ENCODE data around the gene LRRC75A.
"Not testable (repeated sequence)": the region's sequence is repeated elsewhere in the genome, so short reads cannot be mapped to it uniquely, and the experiment has no call there.

LRRC75A gene, protein sequence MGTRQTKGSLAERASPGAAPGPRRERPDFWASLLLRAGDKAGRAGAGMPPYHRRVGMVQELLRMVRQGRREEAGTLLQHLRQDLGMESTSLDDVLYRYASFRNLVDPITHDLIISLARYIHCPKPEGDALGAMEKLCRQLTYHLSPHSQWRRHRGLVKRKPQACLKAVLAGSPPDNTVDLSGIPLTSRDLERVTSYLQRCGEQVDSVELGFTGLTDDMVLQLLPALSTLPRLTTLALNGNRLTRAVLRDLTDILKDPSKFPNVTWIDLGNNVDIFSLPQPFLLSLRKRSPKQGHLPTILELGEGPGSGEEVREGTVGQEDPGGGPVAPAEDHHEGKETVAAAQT

DNA sequence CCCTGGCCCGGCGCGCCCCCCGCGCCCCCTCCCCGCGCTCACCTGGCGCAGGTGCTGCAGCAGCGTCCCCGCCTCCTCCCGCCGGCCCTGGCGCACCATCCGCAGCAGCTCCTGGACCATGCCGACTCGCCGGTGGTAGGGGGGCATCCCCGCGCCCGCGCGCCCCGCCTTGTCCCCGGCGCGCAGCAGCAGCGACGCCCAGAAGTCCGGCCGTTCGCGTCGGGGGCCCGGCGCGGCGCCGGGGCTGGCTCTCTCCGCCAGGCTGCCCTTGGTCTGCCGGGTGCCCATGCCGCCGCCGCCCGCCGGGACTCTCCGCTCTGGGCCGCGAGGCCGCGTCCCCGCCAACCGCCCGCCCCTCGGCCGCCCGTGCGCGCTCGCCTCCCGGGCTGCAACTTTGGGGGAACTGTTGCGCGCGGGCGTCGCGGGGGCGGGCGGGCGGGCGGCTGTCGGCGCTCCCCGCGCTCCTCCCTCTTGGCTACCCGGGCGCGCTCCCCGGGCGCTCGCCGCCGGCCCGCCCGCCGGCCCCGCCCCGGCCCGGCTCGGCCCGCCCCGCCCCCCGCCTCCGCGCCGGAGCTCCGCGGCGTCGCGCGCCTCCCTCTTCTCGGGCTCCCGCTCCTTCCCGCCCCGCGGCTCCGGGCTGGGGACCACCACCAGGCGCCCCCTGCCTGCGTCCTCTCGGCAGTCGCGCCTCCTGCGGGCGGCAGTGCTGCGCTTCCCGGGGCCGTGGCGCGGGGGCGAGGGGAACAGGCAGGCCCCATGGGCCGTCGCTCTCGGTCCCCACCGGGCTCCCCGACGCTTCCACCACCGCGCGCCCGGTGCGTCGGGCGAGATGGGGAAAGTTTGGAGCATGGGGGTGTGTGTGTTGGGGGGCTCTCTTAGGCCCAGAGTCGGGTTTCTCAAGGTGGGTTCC is at the start of gene LRRC75A:
Gene LRRC75A (minus strand): TSS at position 491 of the 910 bp plus-strand sequence. CDS start 203 bp downstream, at position 288.
- DNase-seq: peak; percentile 23

DNA sequence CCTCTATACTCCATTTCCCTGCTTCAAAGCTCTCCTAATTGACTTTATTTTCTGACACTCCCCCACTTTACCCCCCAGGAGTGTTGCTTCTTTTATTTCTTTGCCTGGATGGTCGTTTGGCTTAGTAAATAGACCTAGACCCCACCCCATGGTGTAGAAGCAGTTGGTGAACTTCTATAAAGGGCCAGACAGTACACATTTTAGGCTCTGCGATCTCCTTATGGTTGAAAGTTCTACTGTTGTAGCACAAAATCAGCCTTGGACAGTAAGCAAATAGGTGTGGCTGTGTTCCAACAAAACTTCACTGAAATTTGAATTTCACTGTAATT is 45.1 kb upstream of the LRRC75A start:
- no peak for DNase-seq

DNA sequence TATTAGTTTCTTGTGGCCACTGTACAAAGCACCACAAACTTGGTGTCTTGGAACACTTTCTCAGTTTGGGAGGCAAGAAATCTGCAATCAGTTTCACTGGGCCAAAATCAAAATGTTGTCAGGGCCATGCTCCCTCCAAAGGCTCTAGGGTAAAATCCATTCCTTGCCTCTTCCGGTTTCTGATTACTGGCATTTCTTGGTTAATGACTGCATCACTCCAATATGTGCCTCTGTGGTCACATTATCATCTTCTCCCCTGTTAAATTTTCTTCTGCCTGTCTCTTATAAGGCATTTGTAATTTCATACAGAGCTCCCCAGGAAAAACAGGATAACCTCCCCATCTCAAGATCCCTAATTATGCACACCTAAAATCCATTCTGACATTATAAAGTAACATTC is 42.2 kb upstream of the LRRC75A start:
- no peak for DNase-seq

DNA sequence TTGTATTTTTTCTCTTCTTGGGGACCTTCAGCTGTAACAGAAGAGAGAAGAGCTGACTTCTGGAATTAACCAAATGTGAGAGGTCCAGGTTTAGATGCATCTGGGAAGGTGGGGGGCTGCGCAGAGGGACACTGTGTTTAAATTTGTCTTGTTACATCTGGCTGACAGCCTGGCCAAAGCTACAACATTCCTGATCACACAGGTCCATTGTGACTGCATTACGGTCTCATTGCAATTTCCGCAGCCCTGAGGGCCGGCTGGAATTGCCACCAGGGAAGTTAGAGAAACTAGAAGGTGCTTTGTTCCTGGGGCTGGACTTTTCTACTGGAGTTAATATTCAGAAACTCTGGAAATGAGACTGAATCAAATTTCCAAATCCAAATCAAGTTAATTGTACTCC is 37.9 kb upstream of the LRRC75A start:
- DNase-seq: no peak

DNA sequence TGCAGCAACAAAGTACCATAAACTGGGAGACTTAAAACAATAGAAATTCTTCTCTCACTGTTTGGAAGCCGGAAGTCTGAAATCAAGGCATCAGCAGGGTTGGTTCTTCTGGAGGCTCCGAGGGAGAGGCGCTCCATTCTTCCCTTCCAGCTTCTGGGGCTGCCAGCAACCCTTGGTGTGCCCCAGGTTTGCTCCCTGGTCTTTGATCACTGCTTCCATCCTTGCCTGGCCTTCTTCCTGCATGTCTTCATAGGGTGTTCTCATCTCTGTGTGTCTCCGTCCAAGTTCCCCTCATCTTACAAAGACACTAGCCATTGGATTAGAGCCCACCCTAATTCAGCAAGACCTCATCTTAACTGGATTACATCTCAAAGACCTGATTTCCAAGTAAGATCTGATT is 35.3 kb upstream of the LRRC75A start:
- DNase-seq: no peak

DNA sequence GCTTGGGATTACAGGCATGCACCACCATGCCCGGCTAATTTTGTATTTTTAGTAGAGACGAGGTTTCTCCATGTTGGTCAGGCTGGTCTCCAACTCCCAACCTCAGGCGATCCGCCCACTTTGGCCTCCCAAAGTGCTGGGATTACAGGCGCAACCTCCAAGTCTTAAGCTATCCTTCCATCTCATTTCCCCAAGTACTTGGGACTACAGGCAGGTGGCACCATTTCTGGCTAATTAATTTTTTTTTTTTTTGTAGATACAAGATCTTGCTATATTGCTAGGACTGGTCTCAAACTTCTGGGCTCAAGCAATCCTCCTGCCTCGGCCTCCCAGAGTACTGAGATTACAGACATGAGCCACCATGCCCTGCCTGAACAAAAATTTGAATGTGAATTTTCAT is 33.6 kb upstream of the LRRC75A start:
- DNase-seq: not testable (repeated sequence)

DNA sequence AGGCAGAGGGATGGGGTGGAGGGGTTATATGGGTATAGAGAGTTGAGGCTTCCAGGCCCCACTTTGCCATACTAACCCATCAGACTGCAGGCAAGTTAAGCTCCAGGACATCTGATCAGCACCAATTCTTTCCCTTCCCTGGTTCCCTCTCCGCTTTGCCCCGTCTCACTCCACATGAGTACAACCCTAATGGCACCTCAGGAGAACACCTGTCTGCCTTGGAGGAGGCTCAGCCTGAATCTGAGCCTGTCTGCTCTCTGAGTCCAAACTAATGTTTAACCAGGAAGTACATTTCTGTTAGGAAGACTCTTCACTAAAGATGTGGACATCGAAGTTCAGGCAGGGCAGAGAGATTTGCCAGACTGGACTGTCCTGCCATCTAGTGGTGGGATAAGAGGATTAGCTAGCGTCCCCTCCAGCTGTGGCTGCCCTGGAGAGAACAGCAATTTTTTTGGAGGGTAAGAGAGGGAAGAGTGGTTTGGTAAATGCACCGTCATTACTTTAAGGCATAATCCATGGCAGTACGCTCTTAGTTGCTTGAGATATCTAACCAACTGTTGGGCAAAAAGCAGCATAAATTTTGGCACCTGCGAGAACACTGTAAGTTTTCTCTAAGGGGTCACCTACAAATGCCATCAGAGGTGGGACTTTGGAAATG is 29.2 kb upstream of the LRRC75A start:
- DNase-seq: peak; percentile 82

DNA sequence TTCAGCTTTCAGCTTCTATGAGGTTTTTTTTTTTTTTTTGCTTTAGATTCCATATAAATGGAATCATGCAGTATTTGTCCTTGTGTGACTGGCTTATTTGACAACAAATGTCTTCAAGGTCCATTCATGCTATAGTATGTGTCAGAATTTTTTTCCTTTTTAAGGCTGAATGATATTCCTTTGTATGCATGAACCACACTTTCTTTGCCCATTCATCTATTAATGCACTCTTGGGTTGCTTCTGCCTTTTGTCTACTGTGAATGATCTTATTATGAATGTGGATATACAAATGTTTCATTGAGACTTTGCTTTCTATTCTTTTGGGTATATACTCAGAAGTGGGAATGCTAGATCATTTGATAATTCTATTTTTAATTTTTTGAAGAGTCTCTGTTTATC is 27.0 kb upstream of the LRRC75A start:
- no peak for DNase-seq

DNA sequence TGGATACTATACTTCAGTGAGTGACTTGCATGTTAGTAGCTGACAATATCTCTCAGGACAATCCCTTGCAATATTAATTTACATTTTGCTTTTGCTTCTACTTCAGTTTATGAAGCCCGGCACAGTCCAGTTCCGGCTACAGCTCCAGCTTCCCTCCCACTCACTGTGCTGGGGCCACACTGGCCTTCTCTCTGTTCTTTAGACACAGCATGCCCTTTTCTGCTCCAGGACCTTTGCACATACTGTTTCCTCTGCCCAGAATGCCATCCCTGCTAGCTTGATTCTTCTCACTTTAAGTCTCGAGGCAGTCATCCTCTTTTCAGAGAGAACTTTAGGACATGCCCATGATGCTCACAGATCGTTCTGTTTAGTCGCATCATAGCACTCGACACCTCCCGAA is 25.5 kb upstream of the LRRC75A start:
- no peak for DNase-seq

DNA sequence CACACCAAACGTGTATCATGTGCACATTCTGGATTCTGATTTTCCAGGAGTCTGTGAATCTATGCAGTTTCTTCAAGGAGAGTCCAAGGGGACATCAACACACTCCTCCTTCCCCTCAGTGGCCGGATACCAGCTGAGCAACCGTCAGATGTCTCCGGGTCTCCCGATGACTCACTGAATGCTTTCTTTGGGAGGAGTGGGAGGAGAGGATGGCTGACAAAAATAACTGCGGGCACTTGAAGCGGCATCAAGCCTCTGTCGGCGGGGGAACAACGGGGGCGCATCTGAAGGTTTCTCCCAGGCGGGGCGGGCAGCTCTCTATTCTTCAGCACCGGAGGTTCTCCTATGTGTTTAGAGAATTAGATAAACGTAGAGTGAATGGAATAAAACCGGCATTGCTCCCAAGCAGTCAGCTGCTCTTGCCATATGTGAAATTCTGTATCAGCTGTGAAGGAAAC is 24.6 kb upstream of the LRRC75A start:
- no peak for DNase-seq

DNA sequence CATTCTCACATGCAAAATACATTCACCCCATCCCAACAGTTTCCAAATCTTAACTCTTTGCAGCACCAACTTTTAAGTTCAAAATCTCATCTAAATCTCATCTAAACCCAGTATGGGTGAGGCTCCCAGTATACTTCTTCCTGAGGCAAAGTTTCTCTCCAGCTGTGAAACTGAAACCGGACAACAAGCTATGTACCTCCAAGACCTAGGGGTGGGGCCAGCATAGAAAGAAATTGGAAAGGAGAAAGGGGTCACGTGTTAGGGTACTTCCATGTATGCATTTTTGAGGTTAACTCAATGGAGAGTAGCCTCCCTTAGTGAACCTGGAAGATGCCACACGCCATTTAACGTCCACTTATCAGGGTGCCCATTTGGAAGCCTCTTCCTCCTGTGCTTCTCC is 23.9 kb upstream of the LRRC75A start:
- no peak for DNase-seq

DNA sequence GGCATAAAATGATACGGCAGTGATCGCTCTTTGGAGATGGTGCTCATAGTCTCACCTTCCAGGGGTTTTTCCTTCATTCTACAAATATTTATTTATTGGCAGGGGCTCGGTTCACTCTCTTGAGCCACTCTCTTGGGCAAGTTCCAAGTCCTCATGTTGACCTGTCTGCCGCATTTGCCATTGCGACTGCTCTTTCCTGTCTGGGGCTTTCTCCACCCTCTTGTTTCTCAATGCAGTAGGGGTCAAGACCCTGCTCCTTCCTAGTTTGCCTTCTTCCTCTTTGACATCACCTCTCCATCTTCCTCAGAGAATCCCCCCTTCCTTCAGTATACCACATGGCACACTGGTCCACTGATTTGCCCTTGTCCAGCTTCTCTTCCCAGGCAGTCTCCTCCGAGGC is 21.9 kb upstream of the LRRC75A start:
- no peak for DNase-seq

DNA sequence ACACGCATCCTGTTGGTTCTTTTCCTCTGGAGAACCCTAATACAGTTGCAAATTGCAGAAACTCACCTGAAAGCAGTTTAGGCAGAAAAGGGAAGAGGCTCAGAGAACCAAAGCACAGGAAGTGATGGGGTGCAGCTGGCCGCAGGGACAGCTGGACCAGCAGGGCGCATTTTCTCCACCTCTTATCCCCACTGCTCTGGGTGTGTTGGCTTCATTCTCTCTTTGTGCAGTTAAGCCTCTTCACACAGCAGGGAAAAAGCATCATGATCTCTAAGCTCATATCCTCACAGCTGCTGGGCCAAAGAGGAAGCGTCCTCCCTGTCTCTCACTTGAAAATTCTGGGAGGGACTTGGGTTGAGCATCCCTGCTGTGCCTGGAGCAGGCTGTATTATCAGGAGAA is 20.0 kb upstream of the LRRC75A start:
- peak; percentile 50 for DNase-seq

DNA sequence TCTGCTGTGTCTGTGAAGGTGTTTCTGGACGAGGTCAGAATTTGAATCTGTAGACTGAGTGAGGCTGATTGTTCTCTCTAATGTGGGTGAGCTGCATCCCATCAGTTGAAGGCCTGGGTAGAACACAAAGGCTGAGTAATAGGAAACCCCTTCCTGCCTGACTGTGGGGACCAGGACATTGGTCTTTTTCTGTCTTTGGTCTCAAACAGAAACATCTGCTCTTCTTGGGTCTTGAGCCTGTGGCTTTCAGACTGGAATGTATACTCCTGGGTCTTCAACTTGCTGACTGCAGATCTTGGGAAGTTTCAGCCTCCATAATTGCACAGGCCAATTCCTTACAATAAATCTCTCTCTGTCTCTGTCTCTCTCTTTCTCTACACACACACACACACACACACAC is 19.6 kb upstream of the LRRC75A start:
- DNase-seq: no peak

DNA sequence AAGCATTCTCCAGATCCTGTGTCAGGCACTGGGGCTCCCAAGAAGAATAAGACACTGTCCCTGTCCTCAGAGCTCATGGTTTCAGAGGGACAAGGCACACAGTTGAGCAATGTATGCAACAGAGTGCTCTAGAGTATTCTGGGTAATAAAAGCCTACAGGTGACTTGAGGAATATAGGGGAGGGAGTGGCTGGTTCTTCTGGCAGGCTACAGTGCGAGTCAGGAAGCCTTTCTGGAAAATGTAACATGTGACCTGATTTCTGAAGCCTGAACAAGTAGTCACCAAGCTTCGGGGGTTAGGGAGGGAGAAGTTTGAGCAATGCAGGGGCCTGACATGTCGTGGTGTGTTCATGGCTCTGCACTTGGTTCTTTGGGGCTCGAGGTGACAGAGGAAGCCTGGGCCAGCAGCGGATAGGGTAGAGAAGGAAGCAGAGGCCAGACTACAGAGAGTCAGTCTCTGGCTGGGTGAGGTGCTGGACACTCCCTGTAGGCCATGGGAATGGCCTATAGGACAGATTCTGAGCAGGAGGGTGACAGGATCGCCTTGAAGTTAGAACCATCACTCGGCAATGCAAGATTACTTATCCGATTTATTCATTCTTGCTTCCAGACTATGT is 16.0 kb upstream of the LRRC75A start:
- no peak for DNase-seq

DNA sequence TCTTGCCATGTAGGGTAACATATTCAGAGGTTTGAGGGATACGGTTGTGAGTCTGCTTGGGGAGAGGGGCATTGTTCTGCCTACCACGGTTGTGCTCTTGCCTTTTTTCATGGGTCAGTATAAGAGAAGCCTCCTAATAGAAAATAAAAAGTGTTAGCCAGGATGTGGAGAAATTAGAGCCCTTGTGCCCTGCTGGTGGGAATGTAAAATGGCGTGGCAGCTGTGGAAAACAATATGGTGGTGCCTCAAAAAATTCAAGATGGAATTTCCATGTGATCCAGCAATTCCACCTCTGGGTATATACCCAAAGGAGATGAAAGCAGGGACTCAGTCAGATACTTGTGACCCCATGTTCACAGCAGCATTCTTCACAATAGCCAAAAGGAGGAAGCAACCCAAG is 14.2 kb upstream of the LRRC75A start:
- no peak for DNase-seq

DNA sequence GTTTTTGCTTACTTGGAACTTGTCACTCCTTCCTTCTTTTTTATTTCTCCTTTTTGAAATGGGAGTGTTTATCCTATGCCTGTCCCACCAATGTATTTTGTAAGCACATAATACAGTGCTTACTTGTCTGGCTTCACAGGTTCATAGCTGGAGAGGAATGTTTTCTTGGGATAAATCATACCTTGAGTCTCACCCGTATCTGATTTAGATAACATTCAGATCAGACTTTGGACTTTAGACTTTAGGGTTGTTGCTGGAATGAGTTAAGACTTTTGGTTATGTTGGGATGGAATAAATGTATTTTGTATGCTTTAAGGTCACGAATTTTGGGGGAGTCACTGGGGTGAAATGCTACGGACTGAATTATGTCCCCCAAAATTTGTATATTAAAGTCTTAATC is 13.0 kb upstream of the LRRC75A start:
- no peak for DNase-seq

DNA sequence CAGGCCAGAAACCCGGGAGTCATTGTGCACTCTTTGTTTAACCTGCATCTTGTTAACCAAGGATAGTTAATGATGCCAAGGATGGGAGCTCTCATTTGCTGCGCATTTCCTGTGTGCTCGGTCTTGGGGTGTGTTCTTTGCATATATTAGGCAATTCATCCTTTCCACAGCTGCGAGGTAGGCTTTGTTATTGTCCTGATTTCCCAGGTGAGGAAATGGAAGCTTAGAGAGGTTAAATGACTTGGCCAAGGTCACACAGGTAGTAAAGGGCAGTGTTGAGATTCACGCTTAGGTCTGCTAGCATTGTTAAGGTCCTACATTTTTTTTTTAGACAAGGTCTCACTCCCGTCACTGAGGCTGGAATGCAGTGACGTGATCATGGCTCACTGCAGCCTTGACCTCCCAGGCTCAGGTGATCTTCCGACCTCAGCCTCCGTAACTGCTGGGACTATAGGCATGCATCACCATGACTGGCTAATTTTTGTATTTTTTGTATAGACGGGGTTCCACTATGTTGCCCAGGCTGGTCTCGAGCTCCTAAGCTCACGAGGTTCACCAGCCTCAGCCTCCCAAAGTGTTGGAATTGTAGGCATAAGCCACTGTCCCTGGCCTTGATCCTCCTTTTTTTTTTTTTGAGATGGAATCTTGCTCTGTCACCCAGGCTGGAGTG is 5.0 kb upstream of the LRRC75A start:
- no peak for DNase-seq

DNA sequence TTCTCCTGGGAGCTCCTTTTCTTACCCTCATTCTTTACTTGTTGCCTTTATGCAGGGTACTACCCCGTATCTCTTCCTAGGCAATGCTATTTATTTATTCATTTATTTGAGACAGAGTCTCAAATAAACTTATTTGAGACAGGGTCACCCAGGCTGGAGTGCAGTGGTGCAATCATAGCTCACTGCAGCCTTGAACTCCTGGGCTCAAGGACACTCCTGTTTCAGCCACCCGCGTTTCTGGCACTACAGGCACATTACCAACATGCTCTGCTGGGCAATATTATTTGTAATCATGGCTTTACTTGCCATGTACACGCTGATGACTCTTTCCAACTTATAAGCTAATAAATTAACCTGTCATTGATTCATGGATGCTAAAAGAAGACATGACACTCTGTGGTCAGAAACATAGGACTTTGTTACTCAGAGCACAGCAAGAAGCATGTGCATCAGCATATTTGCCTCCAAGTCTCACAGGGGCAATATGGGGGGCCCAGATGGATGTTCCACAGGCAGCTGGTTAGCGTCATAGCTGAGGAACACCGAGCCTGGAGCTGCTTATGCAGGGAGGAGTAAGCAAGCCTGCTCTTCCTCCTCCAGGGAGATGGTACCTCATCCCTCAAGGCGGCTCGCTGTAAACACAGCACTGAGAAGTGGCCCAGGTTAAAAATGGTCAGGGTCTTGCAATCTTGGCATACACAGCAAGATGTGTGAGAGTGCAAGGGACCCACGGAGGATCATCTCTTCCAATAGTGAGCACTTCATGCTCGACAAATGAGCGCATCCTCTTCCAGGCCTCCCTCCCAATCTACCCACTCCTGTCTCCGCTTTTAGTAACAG is 4.2 kb upstream of the LRRC75A start:
- DNase-seq: no peak

DNA sequence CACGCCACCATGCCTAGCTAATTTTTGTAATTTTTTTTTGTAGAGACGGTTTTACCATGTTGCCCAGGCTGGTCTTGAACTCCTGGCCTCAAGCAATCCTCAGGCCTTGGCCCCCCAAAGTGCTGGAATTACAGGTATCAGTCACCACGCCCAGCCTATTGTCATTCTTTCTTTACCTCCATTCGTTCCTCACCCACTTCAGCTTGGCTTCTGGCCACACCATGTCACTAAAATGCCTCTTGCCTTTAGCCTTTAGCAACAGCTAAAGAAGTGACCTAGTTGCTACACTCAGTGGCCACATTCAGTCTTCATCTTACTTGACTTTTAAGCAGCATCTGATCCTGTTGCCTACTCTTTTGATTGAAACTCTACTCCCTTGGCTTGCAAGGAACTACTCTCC is 3.6 kb upstream of the LRRC75A start:
- no peak for DNase-seq

DNA sequence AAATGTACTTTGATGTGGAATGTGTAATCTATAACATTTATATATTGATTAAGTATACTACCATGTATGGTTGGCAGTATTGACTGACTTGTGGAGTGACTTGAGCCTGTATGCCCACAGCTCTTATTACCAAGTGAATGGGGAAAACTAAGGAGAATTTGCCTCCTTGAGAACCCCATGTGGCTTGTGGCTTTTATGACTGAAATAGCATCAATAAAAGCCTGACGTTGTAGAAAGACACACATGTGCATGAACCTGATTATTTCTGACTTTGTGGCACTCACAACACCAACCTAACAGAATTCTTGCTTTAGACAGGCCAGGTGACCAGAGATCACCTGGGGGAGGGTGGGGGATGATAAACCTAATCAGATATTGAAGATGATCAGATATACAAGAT is 2.1 kb upstream of the LRRC75A start:
- no peak for DNase-seq

DNA sequence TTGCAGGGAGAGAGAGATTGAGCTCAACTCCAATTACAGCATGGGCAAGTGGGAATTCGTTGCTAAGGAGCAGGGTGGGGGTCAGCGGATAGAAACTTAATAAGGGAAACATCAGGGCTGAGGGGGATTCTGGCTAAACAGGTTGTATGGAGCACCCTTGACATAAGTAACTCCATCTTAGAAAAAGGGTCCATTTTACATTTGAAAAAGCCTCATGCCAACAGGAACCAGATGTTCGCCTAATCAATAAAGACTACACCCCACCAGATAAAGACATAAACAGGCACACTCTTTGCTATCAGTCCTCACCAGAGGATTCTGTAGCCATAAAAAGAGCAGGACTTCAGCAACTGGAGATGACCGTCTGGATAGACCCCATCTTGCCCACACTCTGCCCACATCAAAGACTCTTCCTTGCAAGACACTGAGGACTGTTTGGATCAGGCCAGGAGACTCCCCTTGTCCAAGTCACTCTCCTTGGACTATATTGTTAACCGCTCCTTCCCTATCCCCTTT is 1.6 kb upstream of the LRRC75A start:
- DNase-seq: no peak
